Heart right ventricle (tissue), 16 donors: Measurements from ENCODE around the gene C9orf78. TPM values are rescaled to one million over a fixed set of nuclear protein-coding genes. Genes with fewer than 3 reads are reported as not detected.

Experiments used
- ATAC-seq, 8 donors: fragments of 200-7000 bp; cut with Tn5 transposase; one replicate each; pipeline ENCODE4 v1.9.1; 2020; ENCODE audit warnings: mild to moderate bottlenecking in 8 of 8, moderate library complexity in 8 of 8, moderate number of reproducible peaks in 1 of 8
- DNase-seq, 2 donors: peaks; one replicate each; pipeline ENCODE4 v3.0.0-alpha.2; 2020
- H3K27ac ChIP-seq, 10 donors: fragments of 200-600 bp; sonication (generic) in 2 of 10; one replicate each; pipeline versions ENCODE4 v1.5.0 to v1.8.0; 2020 to 2022; ENCODE audit warnings: mild to moderate bottlenecking in 3 of 10
- H3K27me3 ChIP-seq, 7 donors: fragments of 200-600 bp; one replicate each; pipeline ENCODE4 v1.8.0; 2021 to 2022; ENCODE audit warnings: mild to moderate bottlenecking in 2 of 7
- H3K36me3 ChIP-seq, 9 donors: fragments of 200-600 bp; sonication (generic) in 1 of 9; one replicate each; pipeline versions ENCODE4 v1.5.0 to v1.8.0; 2020 to 2022; ENCODE audit warnings: mild to moderate bottlenecking in 2 of 9
- H3K4me1 ChIP-seq, 9 donors: fragments of 200-600 bp; sonication (generic) in 1 of 9; one replicate each; pipeline versions ENCODE4 v1.5.0 to v1.8.0; 2020 to 2022; ENCODE audit warnings: mild to moderate bottlenecking in 4 of 9
- H3K4me3 ChIP-seq, 10 donors: fragments of 200-600 bp; sonication (generic) in 2 of 10; one replicate each; pipeline versions ENCODE4 v1.5.0 to v1.8.0; 2020 to 2022; ENCODE audit warnings: mild to moderate bottlenecking in 7 of 10, moderate library complexity in 2 of 10
- H3K9me3 ChIP-seq, 11 donors: fragments of 200-600 bp in 10 of 11; sonication (generic) in 2 of 11; one replicate each; pipeline versions ENCODE4 v1.5.0 to v1.8.0; 2013 to 2022; ENCODE audit warnings: mild to moderate bottlenecking in 2 of 11, control low read depth in 1 of 11, moderate library complexity in 1 of 11
- WGBS, 2 donors: extraction: QIAGEN DNeasy Blood & Tissue Kit; methylation state at CpG; one replicate each; pipeline ENCODE4 v1.1.7; 2013; ENCODE audit warnings: inconsistent platforms in 1 of 2; 5-methylcytosine and 5-hydroxymethylcytosine counted together
- intact Hi-C, 10 donors: fragments of 100-400 bp; cut with DNase I; formaldehyde crosslinking; loops; one replicate each; pipeline versions ENCODE4 v1.11.1 to v1.14.2; 2022
- polyA plus RNA-seq, 2 donors: library from polyadenylated mRNA; stranded (reverse); fragments of 200-250 nt; gene quantifications; one replicate each; pipeline ENCODE4 v1.2.3, GENCODE V29; 2013
- total RNA-seq, 10 donors: library from RNA; stranded (reverse); fragmentation: NEBNext Ultra II Directional in 3 of 10; extraction: Animal tissue kit (Norgen Biotek cat#: 25700) in 3 of 10; gene quantifications; one replicate each; pipeline versions ENCODE4 v1.2.1 to v1.2.4, GENCODE V29; 2021 to 2023
- TF ChIP-seq, protein P1 (sequence below), 9 donors: fragments of 200-600 bp; sonication (generic) in 2 of 9; IDR thresholded peaks; one replicate each; pipeline versions ENCODE4 v1.5.0 to v1.8.0; 2021 to 2022; ENCODE audit warnings: antibody characterized with exemption in 9 of 9, mild to moderate bottlenecking in 5 of 9, moderate library complexity in 1 of 9
- donor health status: Arrhythmogenic right ventricular cardiomyopathy.
- donor health status: ischemic (EF 13 %, LVEDD 7.1; RV severe dilation, severe dysfunction).
- donor health status: healthy with polysubstance abuse.
- donor health status: DM: no; HTN: yes; CAD: no.
- donor health status: DM: no; HTN: no; CAD: no.
- donor health status: ischemic (EF 25% LVEDD 6.9; RV normal size, moderate dysfunction).
- donor health status: ischemic (EF 25% LVEDD 5.7; RV mildly dilated, moderate dysfunction).
- donor health status: healthy.
- donor health status: DM: yes; HTN: yes; CAD: no.
- donor health status: Ischemic cardiomyopathy.
- donor health status: ischemic (EF 35%, LVEDD 5.7; RV mildly dilated, moderate dysfunction).
- donor health status: nonischemic (EF 11% LVEDD 7.7; RV severe dilation, severe dysfunction).
- donor health status: DM: yes; HTN: yes; CAD: no.
- donor health status: PGD.
- donor health status: ischemic (EF 29% LVEDD 5.4; RV normal size, mild dysfunction).
- donor health status: nonischemic (EF 23%, LVEDD 6.1; RV moderate dilation, normal function).

The C9orf78 gene
- total and polyA plus RNA-seq, 12 donors, result 25.7 to 66.2 (median 30.7) TPM

DNA sequence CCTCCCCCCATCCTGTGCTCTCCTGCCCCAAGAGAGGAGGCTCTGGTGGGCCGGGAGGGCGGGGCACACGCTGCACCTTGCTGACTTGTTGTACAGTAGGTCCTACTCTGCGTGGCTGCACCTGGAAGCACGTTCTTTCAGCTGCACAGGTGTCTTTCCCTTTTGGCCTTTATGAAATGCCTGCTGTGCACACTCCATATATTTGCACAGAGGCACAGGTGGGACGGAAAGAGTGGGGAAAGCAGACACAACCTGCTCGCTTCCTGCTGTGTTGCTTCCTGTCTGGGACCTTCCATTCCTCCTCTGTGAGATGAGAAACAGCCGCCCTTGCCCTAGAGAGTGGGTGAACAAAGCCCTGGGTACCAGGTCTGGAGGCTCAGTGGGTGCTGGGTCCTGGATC, 5.0 kb upstream of the C9orf78 start:
- Histone ChIP-seq H3K36me3 (peaks cover 0 to 13% (median 0%) of the 10 kb centered on the region in 9 donors), H3K4me1 (peaks cover 0 to 24% (median 12%) of the 10 kb centered on the region in 9 donors), H3K9me3 (no peaks in the 10 kb centered on the region), H3K27ac (no peak overlapping the region), H3K4me3 (no peak overlapping the region), H3K27me3 (no peaks in the 10 kb centered on the region)
- DNase-seq (no peak), ATAC-seq (no peak)
- intact Hi-C loops, result no loop called here
- TF ChIP-seq, protein P1, sequence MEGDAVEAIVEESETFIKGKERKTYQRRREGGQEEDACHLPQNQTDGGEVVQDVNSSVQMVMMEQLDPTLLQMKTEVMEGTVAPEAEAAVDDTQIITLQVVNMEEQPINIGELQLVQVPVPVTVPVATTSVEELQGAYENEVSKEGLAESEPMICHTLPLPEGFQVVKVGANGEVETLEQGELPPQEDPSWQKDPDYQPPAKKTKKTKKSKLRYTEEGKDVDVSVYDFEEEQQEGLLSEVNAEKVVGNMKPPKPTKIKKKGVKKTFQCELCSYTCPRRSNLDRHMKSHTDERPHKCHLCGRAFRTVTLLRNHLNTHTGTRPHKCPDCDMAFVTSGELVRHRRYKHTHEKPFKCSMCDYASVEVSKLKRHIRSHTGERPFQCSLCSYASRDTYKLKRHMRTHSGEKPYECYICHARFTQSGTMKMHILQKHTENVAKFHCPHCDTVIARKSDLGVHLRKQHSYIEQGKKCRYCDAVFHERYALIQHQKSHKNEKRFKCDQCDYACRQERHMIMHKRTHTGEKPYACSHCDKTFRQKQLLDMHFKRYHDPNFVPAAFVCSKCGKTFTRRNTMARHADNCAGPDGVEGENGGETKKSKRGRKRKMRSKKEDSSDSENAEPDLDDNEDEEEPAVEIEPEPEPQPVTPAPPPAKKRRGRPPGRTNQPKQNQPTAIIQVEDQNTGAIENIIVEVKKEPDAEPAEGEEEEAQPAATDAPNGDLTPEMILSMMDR (IDR thresholded peaks at IDR 0.05), result no peak
- 87 to 88% methylated on average over 8 of the region's 8 CpGs for WGBS, 2 donors

DNA sequence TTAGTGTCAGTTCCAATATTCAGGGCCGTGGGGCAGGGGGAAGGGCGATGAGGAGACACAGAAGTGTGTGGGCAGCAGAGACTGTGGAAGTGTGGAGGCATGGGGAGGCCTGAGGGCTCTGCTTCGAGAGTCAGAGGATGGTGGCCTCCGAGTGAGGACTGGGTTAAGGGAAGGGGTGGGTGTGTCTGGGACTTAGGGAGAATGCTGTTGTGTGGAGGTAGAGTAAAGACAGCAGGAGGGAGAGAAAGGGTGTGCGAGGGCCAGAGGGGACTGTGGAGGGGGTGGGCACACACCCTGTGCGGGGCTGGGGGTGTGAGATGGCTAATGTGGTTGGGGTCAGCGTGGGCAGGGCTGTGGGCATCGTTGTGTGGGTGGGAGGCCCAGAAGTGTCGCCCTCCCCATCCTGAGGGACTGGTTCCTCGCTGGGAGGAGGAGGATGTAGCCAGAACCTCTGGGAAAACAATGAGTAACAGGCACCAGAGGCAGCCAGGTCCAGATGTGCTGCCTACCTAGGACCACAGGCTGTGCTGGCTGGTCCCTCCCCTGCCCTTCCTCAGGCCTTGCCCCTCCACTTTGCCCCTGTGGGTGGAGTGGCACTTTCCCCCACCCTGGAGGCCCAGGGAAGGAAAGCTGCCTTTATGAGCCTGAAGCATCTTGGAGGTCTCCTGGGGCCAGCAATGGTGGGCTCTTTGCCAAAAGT, 4.4 kb upstream of the C9orf78 start:
- DNase-seq, result no peak
- TF ChIP-seq, protein P1 (IDR thresholded peaks at IDR 0.05), result no peak
- H3K36me3 ChIP-seq, result peaks cover 0 to 13% (median 0%) of the 10 kb centered on the region in 9 donors
- H3K27ac ChIP-seq, result no peak overlapping the region
- H3K9me3 ChIP-seq, result no peaks in the 10 kb centered on the region
- H3K4me3 ChIP-seq, result no peak overlapping the region
- WGBS, 2 donors, result 76 to 79% methylated on average over 10 of the region's 10 CpGs
- ATAC-seq, result no peak
- H3K4me1 ChIP-seq, result peaks cover 0 to 26% (median 14%) of the 10 kb centered on the region in 9 donors
- intact Hi-C loops, result no loop called here
- H3K27me3 ChIP-seq, result no peaks in the 10 kb centered on the region

DNA sequence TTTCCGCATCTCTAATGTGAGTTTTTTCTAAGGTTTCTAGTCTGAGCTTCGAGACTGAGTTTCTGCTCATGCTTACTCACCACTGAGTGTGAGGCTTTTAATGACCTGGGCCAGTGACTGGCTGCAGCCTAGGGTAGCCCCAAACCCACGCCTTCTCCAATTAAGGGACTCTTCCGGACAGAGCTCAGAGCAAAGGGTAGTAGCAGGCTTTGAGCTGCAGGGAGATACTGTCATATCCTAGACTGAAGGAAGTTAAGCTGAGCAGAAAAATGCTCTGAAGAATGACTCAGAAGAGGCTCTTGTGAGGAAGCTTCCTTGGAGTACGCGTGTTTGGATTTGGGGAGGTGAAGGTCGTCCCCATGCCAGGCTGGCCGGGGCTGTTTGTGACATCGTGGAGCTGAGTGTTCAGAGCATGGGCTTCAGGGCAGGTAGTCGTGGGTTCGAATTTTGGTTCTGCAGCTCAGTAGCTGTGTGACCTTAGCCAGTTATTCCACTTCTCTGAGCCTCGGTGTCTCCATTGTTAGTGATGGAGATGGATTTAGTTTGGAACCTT, 3.7 kb upstream of the C9orf78 start:
- 86 to 91% methylated on average over 12 of the region's 12 CpGs for WGBS, 2 donors
- intact Hi-C loops, result no loop called here
- ATAC-seq (no peak), DNase-seq (no peak)
- TF ChIP-seq, protein P1 (IDR thresholded peaks at IDR 0.05), result no peak
- Histone ChIP-seq H3K9me3 (no peaks in the 10 kb centered on the region), H3K27ac (no peak overlapping the region), H3K4me1 (peaks cover 0 to 33% (median 21%) of the 10 kb centered on the region in 9 donors), H3K36me3 (peaks cover 0 to 13% (median 0%) of the 10 kb centered on the region in 9 donors), H3K27me3 (no peaks in the 10 kb centered on the region), H3K4me3 (no peak overlapping the region)

GRCh38 chr9:129836311-129837007, 1.4 kb upstream of the C9orf78 start:
- DNase-seq (no peak), ATAC-seq (no peak)
- Histone ChIP-seq H3K27ac (peak overlapping the region in 1 of 10 donors; percentile 94), H3K36me3 (peaks cover 0 to 26% (median 8%) of the 10 kb centered on the region in 9 donors), H3K9me3 (no peaks in the 10 kb centered on the region), H3K27me3 (no peaks in the 10 kb centered on the region), H3K4me1 (peaks cover 0 to 41% (median 27%) of the 10 kb centered on the region in 9 donors), H3K4me3 (peak overlapping the region in 9 of 10 donors; percentile 71 to 99 (median 95))
- intact Hi-C loops, result no loop called here
- TF ChIP-seq, protein P1 (IDR thresholded peaks at IDR 0.05), result no peak
- 51 to 57% methylated on average over 16 of the region's 16 CpGs for WGBS, 2 donors
